HEK293 (cell line): ENCODE results near the gene SNTB2.
A peak's percentile ranks its signal among the peaks of the same experiment; 100 is the strongest.

Source experiments
- EGR2 ChIP-seq: fragments of 450-650 bp; formaldehyde crosslinking; IDR thresholded peaks from 2 replicates; pipeline ENCODE4 v1.5.1; 2016; ENCODE audit warnings: low read depth, missing biosample characterization, missing genetic modification characterization
- GLIS2 ChIP-seq: fragments of 450-650 bp; formaldehyde crosslinking; IDR thresholded peaks from 2 replicates; pipeline ENCODE4 v1.5.1; 2016; ENCODE audit warnings: missing biosample characterization, missing genetic modification characterization
- SP2 ChIP-seq: fragments of 450-650 bp; formaldehyde crosslinking; IDR thresholded peaks from 2 replicates; pipeline ENCODE4 v1.5.1; 2016; ENCODE audit warnings: missing biosample characterization, missing genetic modification characterization
- YY1 ChIP-seq: fragments of 450-650 bp; formaldehyde crosslinking; IDR thresholded peaks from 2 replicates; pipeline ENCODE4 v1.5.1; 2018; ENCODE audit warnings: missing biosample characterization, missing genetic modification characterization
- YY2 ChIP-seq: fragments of 450-650 bp; formaldehyde crosslinking; IDR thresholded peaks from 2 replicates; pipeline ENCODE4 v1.5.1; 2016; ENCODE audit warnings: missing biosample characterization, missing genetic modification characterization
- ZBTB1 ChIP-seq: fragments of 450-650 bp; formaldehyde crosslinking; IDR thresholded peaks from 2 replicates; pipeline ENCODE4 v1.5.1; 2016; ENCODE audit warnings: missing biosample characterization, missing genetic modification characterization
- ZBTB17 ChIP-seq: fragments of 450-650 bp; formaldehyde crosslinking; IDR thresholded peaks from 2 replicates; pipeline ENCODE4 v1.5.1; 2016; ENCODE audit warnings: missing biosample characterization, missing genetic modification characterization
- ZFHX2 ChIP-seq: fragments of 450-650 bp; formaldehyde crosslinking; conservative IDR thresholded peaks from 2 replicates; pipeline ENCODE4 v1.5.1; 2016; ENCODE audit warnings: missing biosample characterization, missing genetic modification characterization
- ZNF112 ChIP-seq: fragments of 450-650 bp; formaldehyde crosslinking; IDR thresholded peaks from 2 replicates; pipeline ENCODE4 v1.5.0; 2017; ENCODE audit warnings: missing biosample characterization, missing genetic modification characterization
- ZNF132 ChIP-seq: fragments of 450-650 bp; formaldehyde crosslinking; IDR thresholded peaks from 2 replicates; pipeline ENCODE4 v1.5.1; 2017; ENCODE audit warnings: missing biosample characterization, missing genetic modification characterization, borderline replicate concordance
- ZNF146 ChIP-seq: fragments of 450-650 bp; formaldehyde crosslinking; IDR thresholded peaks from 2 replicates; pipeline ENCODE4 v1.5.1; 2016; ENCODE audit warnings: missing biosample characterization, missing genetic modification characterization
- ZNF202 ChIP-seq: fragments of 450-650 bp; formaldehyde crosslinking; IDR thresholded peaks from 2 replicates; pipeline ENCODE4 v1.5.1; 2016; ENCODE audit warnings: missing biosample characterization, missing genetic modification characterization, borderline replicate concordance
- ZNF311 ChIP-seq: fragments of 450-650 bp; formaldehyde crosslinking; IDR thresholded peaks from 2 replicates; pipeline ENCODE4 v1.5.1; 2017; ENCODE audit warnings: missing biosample characterization, missing genetic modification characterization, borderline replicate concordance
- ZNF350 ChIP-seq: fragments of 450-650 bp; formaldehyde crosslinking; IDR thresholded peaks from 2 replicates; pipeline ENCODE4 v1.5.0; 2017; ENCODE audit warnings: missing biosample characterization, mild to moderate bottlenecking, missing genetic modification characterization
- ZNF394 ChIP-seq: fragments of 450-650 bp; formaldehyde crosslinking; IDR thresholded peaks from 2 replicates; pipeline ENCODE4 v1.5.1; 2016; ENCODE audit warnings: missing biosample characterization, missing genetic modification characterization, mild to moderate bottlenecking, moderate library complexity, borderline replicate concordance
- ZNF398 ChIP-seq: fragments of 450-650 bp; formaldehyde crosslinking; IDR thresholded peaks from 2 replicates; pipeline ENCODE4 v1.5.1; 2017; ENCODE audit warnings: missing biosample characterization, missing genetic modification characterization
- ZNF48 ChIP-seq: fragments of 450-650 bp; formaldehyde crosslinking; IDR thresholded peaks from 2 replicates; pipeline ENCODE4 v1.5.1; 2016; ENCODE audit warnings: missing biosample characterization, missing genetic modification characterization
- ZNF580 ChIP-seq: fragments of 450-650 bp; formaldehyde crosslinking; IDR thresholded peaks from 2 replicates; pipeline ENCODE4 v1.5.1; 2016; ENCODE audit warnings: missing biosample characterization, missing genetic modification characterization
- ZNF596 ChIP-seq: fragments of 450-650 bp; IDR thresholded peaks from 2 replicates; pipeline ENCODE4 v1.5.0; 2018; ENCODE audit warnings: missing biosample characterization, mild to moderate bottlenecking, missing genetic modification characterization, moderate library complexity
- ZNF654 ChIP-seq: fragments of 450-650 bp; formaldehyde crosslinking; IDR thresholded peaks from 2 replicates; pipeline ENCODE4 v1.5.1; 2016; ENCODE audit warnings: low read depth, missing biosample characterization, missing genetic modification characterization
- ZNF777 ChIP-seq: fragments of 450-650 bp; formaldehyde crosslinking; IDR thresholded peaks from 2 replicates; pipeline ENCODE4 v1.5.1; 2017; ENCODE audit warnings: missing biosample characterization, missing genetic modification characterization, borderline replicate concordance
- ZSCAN30 ChIP-seq: fragments of 450-650 bp; IDR thresholded peaks from 2 replicates; pipeline ENCODE4 v1.5.1; 2018; ENCODE audit warnings: missing biosample characterization, mild to moderate bottlenecking, missing genetic modification characterization, moderate library complexity
- TF ChIP-seq, protein P1 (sequence below): fragments of 450-650 bp; formaldehyde crosslinking; IDR thresholded peaks from 2 replicates; pipeline ENCODE4 v1.5.1; 2016; ENCODE audit warnings: missing biosample characterization, missing genetic modification characterization
- TF ChIP-seq, protein P2 (sequence below): fragments of 450-650 bp; formaldehyde crosslinking; IDR thresholded peaks from 2 replicates; pipeline ENCODE4 v1.5.1; 2016; ENCODE audit warnings: missing biosample characterization, missing genetic modification characterization, low read depth
- TF ChIP-seq, protein P3 (sequence below): fragments of 450-650 bp; IDR thresholded peaks from 2 replicates; pipeline ENCODE4 v1.5.1; 2018; ENCODE audit warnings: missing biosample characterization, mild to moderate bottlenecking, missing genetic modification characterization
- TF ChIP-seq, protein P4 (sequence below): fragments of 450-650 bp; formaldehyde crosslinking; IDR thresholded peaks from 2 replicates; pipeline ENCODE4 v1.5.1; 2016; ENCODE audit warnings: missing biosample characterization, missing genetic modification characterization

SNTB2 gene

DNA sequence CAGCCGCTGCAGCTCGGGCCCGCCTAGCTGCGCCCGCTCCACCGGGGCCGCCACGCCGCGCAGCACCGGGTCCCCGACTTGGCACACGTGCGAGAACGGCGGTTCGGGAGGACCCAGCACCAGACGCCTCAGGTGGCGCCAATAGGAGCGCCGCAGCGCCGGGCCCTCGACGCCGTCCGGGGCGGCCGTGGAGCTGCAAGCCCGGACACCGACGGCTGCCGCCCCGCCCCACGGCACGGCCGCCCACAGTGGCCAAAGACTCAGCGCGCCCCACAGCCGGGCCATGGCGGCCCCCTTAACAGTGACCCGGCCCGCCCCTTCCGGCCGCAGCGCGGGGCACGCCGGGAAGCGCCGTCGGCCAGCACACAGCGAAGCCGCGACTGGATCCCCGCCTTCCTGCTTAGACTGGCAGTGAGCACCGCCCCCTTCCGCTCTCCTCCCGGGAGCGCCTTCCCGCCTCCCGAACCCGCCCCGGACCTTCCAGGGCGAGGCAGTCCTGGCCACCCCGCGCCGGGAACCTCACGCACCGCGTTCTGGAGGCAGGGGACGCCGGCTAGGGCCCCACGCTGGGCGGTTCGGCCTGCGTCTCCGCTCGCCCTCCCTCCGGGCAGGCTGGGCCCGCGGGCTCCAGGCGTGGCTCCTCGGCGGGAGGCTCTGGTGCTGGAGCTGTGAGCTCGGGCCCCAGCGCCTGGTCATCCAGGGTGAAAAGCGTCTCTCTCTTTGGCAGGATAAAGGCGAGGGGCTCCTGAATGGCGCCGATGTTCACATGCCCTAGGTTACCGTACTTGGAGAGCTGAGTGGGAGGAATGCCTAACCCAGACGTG, 143.5 kb downstream of the SNTB2 start, which contains the start of gene PDF (continued):
- TF ChIP-seq ZNF398 (tag by site-specific recombination) (peak; percentile 96), EGR2 (tag by site-specific recombination) (peak; percentile 35; the same call in 1 of the 2 replicates), ZNF596 (no peak), ZNF146 (tag by site-specific recombination) (no peak), ZNF48 (no peak), ZNF350 (tag by site-specific recombination) (no peak), ZNF132 (tag by site-specific recombination) (no peak), GLIS2 (peak; percentile 94), YY2 (peak; percentile 81), ZBTB17 (tag by site-specific recombination) (peak; percentile 38; the same call in 1 of the 2 replicates), ZNF112 (tag by site-specific recombination) (no peak), ZBTB1 (tag by site-specific recombination) (no peak), ZNF580 (tag by site-specific recombination) (no peak), YY1 (tag by site-specific recombination) (peak; percentile 62; the same call in 1 of the 2 replicates), ZNF654 (no peak), ZFHX2 (tag by site-specific recombination) (no peak; the same call in none of the 2 replicates), SP2 (peak; percentile 97), ZNF202 (no peak), ZSCAN30 (tag by site-specific recombination) (peak; percentile 22; the same call in 1 of the 2 replicates), ZNF777 (tag by site-specific recombination) (no peak), ZNF394 (tag by site-specific recombination) (0 out of 2 replicates have a peak, but pooled peaks have one; percentile 32), ZNF311 (no peak)
- TF ChIP-seq, protein P1, sequence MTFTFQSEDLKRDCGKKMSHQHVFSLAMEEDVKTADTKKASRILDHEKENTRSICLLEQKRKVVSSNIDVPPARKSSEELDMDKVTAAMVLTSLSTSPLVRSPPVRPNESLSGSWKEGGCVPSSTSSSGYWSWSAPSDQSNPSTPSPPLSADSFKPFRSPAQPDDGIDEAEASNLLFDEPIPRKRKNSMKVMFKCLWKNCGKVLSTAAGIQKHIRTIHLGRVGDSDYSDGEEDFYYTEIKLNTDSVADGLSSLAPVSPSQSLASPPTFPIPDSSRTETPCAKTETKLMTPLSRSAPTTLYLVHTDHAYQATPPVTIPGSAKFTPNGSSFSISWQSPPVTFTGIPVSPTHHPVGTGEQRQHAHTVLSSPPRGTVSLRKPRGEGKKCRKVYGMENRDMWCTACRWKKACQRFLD (tag by site-specific recombination): no peak
- TF ChIP-seq, protein P2, sequence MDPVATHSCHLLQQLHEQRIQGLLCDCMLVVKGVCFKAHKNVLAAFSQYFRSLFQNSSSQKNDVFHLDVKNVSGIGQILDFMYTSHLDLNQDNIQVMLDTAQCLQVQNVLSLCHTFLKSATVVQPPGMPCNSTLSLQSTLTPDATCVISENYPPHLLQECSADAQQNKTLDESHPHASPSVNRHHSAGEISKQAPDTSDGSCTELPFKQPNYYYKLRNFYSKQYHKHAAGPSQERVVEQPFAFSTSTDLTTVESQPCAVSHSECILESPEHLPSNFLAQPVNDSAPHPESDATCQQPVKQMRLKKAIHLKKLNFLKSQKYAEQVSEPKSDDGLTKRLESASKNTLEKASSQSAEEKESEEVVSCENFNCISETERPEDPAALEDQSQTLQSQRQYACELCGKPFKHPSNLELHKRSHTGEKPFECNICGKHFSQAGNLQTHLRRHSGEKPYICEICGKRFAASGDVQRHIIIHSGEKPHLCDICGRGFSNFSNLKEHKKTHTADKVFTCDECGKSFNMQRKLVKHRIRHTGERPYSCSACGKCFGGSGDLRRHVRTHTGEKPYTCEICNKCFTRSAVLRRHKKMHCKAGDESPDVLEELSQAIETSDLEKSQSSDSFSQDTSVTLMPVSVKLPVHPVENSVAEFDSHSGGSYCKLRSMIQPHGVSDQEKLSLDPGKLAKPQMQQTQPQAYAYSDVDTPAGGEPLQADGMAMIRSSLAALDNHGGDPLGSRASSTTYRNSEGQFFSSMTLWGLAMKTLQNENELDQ (tag by site-specific recombination): no peak
- TF ChIP-seq, protein P3, sequence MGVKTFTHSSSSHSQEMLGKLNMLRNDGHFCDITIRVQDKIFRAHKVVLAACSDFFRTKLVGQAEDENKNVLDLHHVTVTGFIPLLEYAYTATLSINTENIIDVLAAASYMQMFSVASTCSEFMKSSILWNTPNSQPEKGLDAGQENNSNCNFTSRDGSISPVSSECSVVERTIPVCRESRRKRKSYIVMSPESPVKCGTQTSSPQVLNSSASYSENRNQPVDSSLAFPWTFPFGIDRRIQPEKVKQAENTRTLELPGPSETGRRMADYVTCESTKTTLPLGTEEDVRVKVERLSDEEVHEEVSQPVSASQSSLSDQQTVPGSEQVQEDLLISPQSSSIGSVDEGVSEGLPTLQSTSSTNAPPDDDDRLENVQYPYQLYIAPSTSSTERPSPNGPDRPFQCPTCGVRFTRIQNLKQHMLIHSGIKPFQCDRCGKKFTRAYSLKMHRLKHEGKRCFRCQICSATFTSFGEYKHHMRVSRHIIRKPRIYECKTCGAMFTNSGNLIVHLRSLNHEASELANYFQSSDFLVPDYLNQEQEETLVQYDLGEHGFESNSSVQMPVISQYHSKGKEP: 0 out of 2 replicates have a peak, but pooled peaks have one; percentile 25
- TF ChIP-seq, protein P4, sequence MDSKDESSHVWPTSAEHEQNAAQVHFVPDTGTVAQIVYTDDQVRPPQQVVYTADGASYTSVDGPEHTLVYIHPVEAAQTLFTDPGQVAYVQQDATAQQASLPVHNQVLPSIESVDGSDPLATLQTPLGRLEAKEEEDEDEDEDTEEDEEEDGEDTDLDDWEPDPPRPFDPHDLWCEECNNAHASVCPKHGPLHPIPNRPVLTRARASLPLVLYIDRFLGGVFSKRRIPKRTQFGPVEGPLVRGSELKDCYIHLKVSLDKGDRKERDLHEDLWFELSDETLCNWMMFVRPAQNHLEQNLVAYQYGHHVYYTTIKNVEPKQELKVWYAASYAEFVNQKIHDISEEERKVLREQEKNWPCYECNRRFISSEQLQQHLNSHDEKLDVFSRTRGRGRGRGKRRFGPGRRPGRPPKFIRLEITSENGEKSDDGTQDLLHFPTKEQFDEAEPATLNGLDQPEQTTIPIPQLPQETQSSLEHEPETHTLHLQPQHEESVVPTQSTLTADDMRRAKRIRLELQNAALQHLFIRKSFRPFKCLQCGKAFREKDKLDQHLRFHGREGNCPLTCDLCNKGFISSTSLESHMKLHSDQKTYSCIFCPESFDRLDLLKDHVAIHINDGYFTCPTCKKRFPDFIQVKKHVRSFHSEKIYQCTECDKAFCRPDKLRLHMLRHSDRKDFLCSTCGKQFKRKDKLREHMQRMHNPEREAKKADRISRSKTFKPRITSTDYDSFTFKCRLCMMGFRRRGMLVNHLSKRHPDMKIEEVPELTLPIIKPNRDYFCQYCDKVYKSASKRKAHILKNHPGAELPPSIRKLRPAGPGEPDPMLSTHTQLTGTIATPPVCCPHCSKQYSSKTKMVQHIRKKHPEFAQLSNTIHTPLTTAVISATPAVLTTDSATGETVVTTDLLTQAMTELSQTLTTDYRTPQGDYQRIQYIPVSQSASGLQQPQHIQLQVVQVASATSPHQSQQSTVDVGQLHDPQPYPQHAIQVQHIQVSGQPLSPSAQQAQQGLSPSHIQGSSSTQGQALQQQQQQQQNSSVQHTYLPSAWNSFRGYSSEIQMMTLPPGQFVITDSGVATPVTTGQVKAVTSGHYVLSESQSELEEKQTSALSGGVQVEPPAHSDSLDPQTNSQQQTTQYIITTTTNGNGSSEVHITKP (tag by site-specific recombination): peak; percentile 31; the same call in 1 of the 2 replicates
